K562 (cell line): ENCODE results near the gene DRD2.

Experiments used
- POLR2AphosphoS5 ChIP-seq: IDR thresholded peaks from 2 replicates; pipeline ENCODE4 v1.6.1; 2011; ENCODE audit warnings: mild to moderate bottlenecking, low read depth, low read length, moderate library complexity; ENCODE audit not compliant: control insufficient read depth, insufficient read depth
- PTTG1 ChIP-seq: fragments of 450-650 bp; IDR thresholded peaks from 2 replicates; pipeline ENCODE4 v1.6.1; 2016; ENCODE audit warnings: low read depth, mild to moderate bottlenecking, missing genetic modification characterization, missing compliant biosample characterization
- RCOR1 ChIP-seq, 2 experiments: IDR thresholded peaks; 2 replicates each; pipeline ENCODE4 v1.6.1; 2012; ENCODE audit warnings: low read depth in 2 of 2, low read length in 2 of 2, borderline replicate concordance in 1 of 2, improper control_type of control experiment in 1 of 2

GRCh38 chr11:113389272-113389671, 85.9 kb downstream of the DRD2 start:
- TF ChIP-seq POLR2AphosphoS5 (no peak), RCOR1 (IDR thresholded peaks at IDR 0.05; ENCODE audit: borderline replicate concordance in 1 of 2, low read depth in 2 of 2, low read length in 2 of 2) (no peak), PTTG1 (tag) (no peak)
